OCI-LY7 (cell line): ENCODE measurements around the gene ZMYND19. TPM values are rescaled to one million over a fixed set of nuclear protein-coding genes. Genes with fewer than 3 reads are reported as not detected.
"Not testable (repeated sequence)": the region's sequence is repeated elsewhere in the genome, so short reads cannot be mapped to it uniquely, and the experiment has no call there.

Experiments used
- BruUV-seq: library from RNA; stranded (reverse); fragments of 400-500 nt; replicated peaks from 2 replicates; lab custom pipeline; 2021; lab: Mats Ljungman, UMichigan
- CTCF ChIA-PET: fragments of 300-600 bp; sonication (Branson Sonifier 250); formaldehyde crosslinking; loops from one replicate; lab custom pipeline; 2022; ENCODE audit warnings: antibody characterized with exemption; ENCODE audit not compliant: unreplicated experiment; lab: Charles Lee
- POLR2A ChIA-PET: fragments of 300-600 bp; sonication (Branson Sonifier 250); formaldehyde crosslinking; loops from one replicate; lab custom pipeline; 2022; ENCODE audit warnings: antibody characterized with exemption; lab: Charles Lee
- DNase-seq: peaks from one replicate; pipeline ENCODE4 v3.0.0-alpha.2; 2015; ENCODE audit warnings: low spot score
- H2AFZ ChIP-seq: fragments of 200-600 bp; sonication (generic), shearing (Covaris generic); 2 replicates; pipeline ENCODE4 v1.6.1; 2014; ENCODE audit warnings: mild to moderate bottlenecking, antibody characterized with exemption, low read length, moderate library complexity
- H3K27ac ChIP-seq: fragments of 200-600 bp; sonication (generic); 2 replicates; pipeline ENCODE4 v1.5.1; 2014; ENCODE audit warnings: mixed run types, low read depth, mild to moderate bottlenecking, moderate library complexity, low read length, inconsistent platforms; ENCODE audit not compliant: poor library complexity, severe bottlenecking
- H3K36me3 ChIP-seq: fragments of 200-600 bp; sonication (generic); 2 replicates; pipeline ENCODE4 v1.6.1; 2014; ENCODE audit warnings: mild to moderate bottlenecking, antibody characterized with exemption, low read length, moderate library complexity, mixed read lengths; ENCODE audit not compliant: insufficient read depth
- H3K4me1 ChIP-seq: fragments of 200-600 bp; sonication (generic); 2 replicates; pipeline ENCODE4 v1.5.1; 2014; ENCODE audit warnings: mild to moderate bottlenecking, low read length; ENCODE audit not compliant: insufficient read depth, poor library complexity, severe bottlenecking
- H3K4me2 ChIP-seq: fragments of 200-600 bp; sonication (generic); 2 replicates; pipeline ENCODE4 v1.6.1; 2014; ENCODE audit warnings: mild to moderate bottlenecking, low read length
- H3K4me3 ChIP-seq: fragments of 200-600 bp; sonication (generic); 2 replicates; pipeline ENCODE4 v1.5.1; 2014; ENCODE audit warnings: mild to moderate bottlenecking, low read depth, low read length; ENCODE audit not compliant: poor library complexity, severe bottlenecking
- H3K79me2 ChIP-seq: fragments of 200-600 bp; sonication (generic); 2 replicates; pipeline ENCODE4 v1.6.1; 2016; ENCODE audit warnings: low read depth, mild to moderate bottlenecking, low read length, moderate library complexity, mixed read lengths; ENCODE audit not compliant: insufficient read depth
- H3K9me2 ChIP-seq: fragments of 200-600 bp; sonication (generic); 2 replicates; pipeline ENCODE4 v1.6.1; 2016; ENCODE audit warnings: mild to moderate bottlenecking, low read length, mixed read lengths; ENCODE audit not compliant: insufficient read depth
- H3K9me3 ChIP-seq: fragments of 200-600 bp; sonication (generic); 2 replicates; pipeline ENCODE4 v1.6.1; 2014; ENCODE audit warnings: mild to moderate bottlenecking, mixed run types, low read length, mixed read lengths
- H4K20me1 ChIP-seq: fragments of 200-600 bp; sonication (generic); 2 replicates; pipeline ENCODE4 v1.6.1; 2014; ENCODE audit warnings: mild to moderate bottlenecking, antibody characterized with exemption, low read length, moderate library complexity, mixed read lengths; ENCODE audit not compliant: insufficient read depth
- EZH2phosphoT487 ChIP-seq: fragments of 200-600 bp; sonication (generic); IDR thresholded peaks from 2 replicates; pipeline ENCODE4 v1.6.1; 2018; ENCODE audit warnings: low read depth, borderline replicate concordance, mild to moderate bottlenecking, mixed run types, antibody characterized with exemption, low read length, moderate library complexity, mixed read lengths
- intact Hi-C: fragments of 100-400 bp; cut with micrococcal nuclease; formaldehyde crosslinking; loops from one replicate; pipeline ENCODE4 v1.10.0; 2022; ENCODE audit not compliant: unreplicated experiment
- total RNA-seq, 2 experiments: library from RNA; depleted of rRNA in 1 of 2; stranded (reverse); fragments of >200 nt in 1 of 2; shearing (Covaris generic) in 1 of 2; gene quantifications; 2 replicates each; pipeline ENCODE4 v1.2.3, GENCODE V29; 2014 to 2022
- TF ChIP-seq, protein P1 (sequence below): fragments of 200-600 bp; sonication (generic); conservative IDR thresholded peaks from 2 replicates; pipeline ENCODE4 v1.5.1; 2014; ENCODE audit warnings: mild to moderate bottlenecking, antibody characterized with exemption, low read length, moderate library complexity, mixed read lengths

ZMYND19 gene
- total RNA-seq, 2 experiments from 2014 or later, result 48.4 to 65.8 TPM

DNA sequence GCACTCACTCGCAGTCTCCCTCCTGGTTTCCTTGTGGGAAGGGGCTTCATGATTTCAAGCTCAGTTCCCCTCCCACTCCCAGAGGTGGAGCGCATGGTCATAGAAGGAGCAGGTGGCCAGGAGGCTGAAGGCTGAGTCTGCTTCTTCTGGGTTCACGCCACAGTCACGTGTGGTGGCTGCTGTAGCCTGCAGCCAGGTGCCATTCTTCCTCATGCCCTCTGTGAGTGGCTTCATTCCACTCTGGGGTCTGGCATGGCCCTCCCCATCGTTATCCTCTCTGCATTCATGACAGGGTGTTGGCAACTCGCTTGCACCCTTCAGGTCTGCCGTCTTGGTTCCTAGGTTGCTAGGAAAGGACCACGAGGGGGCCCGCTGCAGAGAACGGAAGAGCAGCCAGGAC, 35.1 kb downstream of the ZMYND19 start:
- Histone ChIP-seq H3K9me3 (no peaks in the 10 kb centered on the region), H3K4me2 (no peak overlapping the region), H3K4me1 (peaks cover 8% of the 10 kb centered on the region), H3K4me3 (no peak overlapping the region), H3K79me2 (peaks cover 6% of the 10 kb centered on the region; the same call in 1 of the 2 replicates), H2AFZ (no peak overlapping the region), H3K36me3 (peaks cover 69% of the 10 kb centered on the region), H4K20me1 (no peaks in the 10 kb centered on the region), H3K27ac (no peak overlapping the region), H3K9me2 (no peaks in the 10 kb centered on the region)
- TF ChIP-seq EZH2phosphoT487, result no peak
- TF ChIP-seq, protein P1, sequence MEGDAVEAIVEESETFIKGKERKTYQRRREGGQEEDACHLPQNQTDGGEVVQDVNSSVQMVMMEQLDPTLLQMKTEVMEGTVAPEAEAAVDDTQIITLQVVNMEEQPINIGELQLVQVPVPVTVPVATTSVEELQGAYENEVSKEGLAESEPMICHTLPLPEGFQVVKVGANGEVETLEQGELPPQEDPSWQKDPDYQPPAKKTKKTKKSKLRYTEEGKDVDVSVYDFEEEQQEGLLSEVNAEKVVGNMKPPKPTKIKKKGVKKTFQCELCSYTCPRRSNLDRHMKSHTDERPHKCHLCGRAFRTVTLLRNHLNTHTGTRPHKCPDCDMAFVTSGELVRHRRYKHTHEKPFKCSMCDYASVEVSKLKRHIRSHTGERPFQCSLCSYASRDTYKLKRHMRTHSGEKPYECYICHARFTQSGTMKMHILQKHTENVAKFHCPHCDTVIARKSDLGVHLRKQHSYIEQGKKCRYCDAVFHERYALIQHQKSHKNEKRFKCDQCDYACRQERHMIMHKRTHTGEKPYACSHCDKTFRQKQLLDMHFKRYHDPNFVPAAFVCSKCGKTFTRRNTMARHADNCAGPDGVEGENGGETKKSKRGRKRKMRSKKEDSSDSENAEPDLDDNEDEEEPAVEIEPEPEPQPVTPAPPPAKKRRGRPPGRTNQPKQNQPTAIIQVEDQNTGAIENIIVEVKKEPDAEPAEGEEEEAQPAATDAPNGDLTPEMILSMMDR, result no peak
- ChIA-PET CTCF (no interaction called here), POLR2A (no interaction called here)
- DNase-seq, result no peak
- intact Hi-C loops, result no loop called here
- BruUV-seq, result TSS peak; percentile 52

DNA sequence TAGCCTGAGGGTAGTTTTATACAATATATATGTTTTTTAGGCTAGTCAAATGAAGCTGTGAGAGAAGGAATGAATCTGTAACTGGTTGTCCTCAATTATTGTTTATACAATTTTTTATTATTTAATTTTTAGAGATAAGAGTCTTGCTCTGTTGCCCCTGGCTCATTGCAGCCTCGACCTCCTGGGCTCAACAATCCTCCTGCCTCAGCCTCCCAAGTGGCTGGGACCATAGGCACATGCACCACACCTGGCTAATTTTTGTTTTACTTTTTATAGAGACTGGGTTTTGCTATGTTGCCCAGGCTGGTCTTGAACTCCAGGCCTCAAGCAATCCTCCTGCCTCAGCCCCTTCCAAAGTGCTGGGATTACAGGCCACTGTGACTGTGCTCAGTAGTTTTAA, 36.0 kb downstream of the ZMYND19 start:
- POLR2A ChIA-PET, result interaction anchor here (0.7 kb wide), 1 partner anchor 31 kb away, joined by 4 read pairs; no protein-coding TSS in a partner anchor

DNA sequence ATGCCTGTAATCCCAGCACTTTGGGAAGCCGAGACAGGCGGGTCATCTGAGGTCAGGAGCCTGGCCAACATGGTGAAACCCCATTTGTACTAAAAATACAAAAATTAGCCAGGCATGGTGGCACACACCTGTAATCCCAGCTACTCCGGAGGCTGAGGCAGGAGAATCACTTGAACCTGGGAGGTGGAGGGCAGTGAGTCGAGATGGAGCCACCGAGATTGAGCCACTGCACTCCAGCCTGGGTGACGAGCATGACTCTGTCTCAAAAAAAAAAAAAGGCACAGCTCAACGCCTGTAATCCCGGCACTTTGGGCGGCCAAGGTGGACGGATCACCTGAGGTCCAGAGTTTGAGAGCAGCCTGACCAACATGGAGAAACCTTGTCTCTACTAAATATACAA, 36.7 kb downstream of the ZMYND19 start:
- DNase-seq, H3K4me2 ChIP-seq, H2AFZ ChIP-seq, BruUV-seq, H4K20me1 ChIP-seq, intact Hi-C loops, H3K9me2 ChIP-seq, H3K9me3 ChIP-seq, H3K79me2 ChIP-seq, H3K4me3 ChIP-seq, H3K27ac ChIP-seq, CTCF ChIA-PET: not testable (repeated sequence)
- H3K36me3 ChIP-seq, result peaks cover 58% of the 10 kb centered on the region
- POLR2A ChIA-PET, result interaction anchor here (1.2 kb wide), 1 partner anchor 22 kb away, joined by 3 read pairs; no protein-coding TSS in a partner anchor
- peaks cover 16% of the 10 kb centered on the region for H3K4me1 ChIP-seq

More for the DNA sequence above, 36.0 kb downstream of the ZMYND19 start:
- no peak for DNase-seq
- Histone ChIP-seq H4K20me1 (no peaks in the 10 kb centered on the region), H2AFZ (no peak overlapping the region), H3K4me2 (no peak overlapping the region), H3K27ac (no peak overlapping the region), H3K79me2 (peaks cover 6% of the 10 kb centered on the region; the same call in 1 of the 2 replicates), H3K36me3 (peaks cover 60% of the 10 kb centered on the region), H3K9me2 (no peaks in the 10 kb centered on the region), H3K9me3 (no peaks in the 10 kb centered on the region), H3K4me3 (no peak overlapping the region), H3K4me1 (peaks cover 16% of the 10 kb centered on the region)
- CTCF ChIA-PET, result interaction anchor here (0.6 kb wide), 1 partner anchor 515 kb away, joined by 3 read pairs; no protein-coding TSS in a partner anchor
- TF ChIP-seq, protein P1, result no peak
- no TSS peak for BruUV-seq
- intact Hi-C loops, result no loop called here
